ENCODE measurements around the gene FBXO41.

- no peak; the same call in 1 of the 2 replicates for TF ChIP-seq CTCF (conservative IDR thresholded peaks at IDR 0.05)
- no peak for TF ChIP-seq ZFX (IDR thresholded peaks at IDR 0.05)
Observed at GRCh38 chr2:73232403-73233153, 51.7 kb downstream of the FBXO41 start.
